SK-N-MC (cell line): ENCODE results near the gene CTDSP2.
A peak's percentile ranks its signal among the peaks of the same experiment; 100 is the strongest.

Source experiments
- EZH2 ChIP-seq: fragments of 200-600 bp; sonication (generic); IDR thresholded peaks from one replicate; pipeline ENCODE4 v1.6.1; 2017; ENCODE audit warnings: antibody characterized with exemption
- FOXP2 ChIP-seq: optimal IDR thresholded peaks from 2 replicates; pipeline ENCODE3; 2011; ENCODE audit warnings: mild to moderate bottlenecking, moderate library complexity; ENCODE audit not compliant: insufficient read depth; ENCODE audit errors: extremely low read length, control extremely low read depth
- POLR2AphosphoS5 ChIP-seq: IDR thresholded peaks from 2 replicates; pipeline ENCODE4 v1.6.1; 2012; ENCODE audit warnings: mild to moderate bottlenecking, low read depth, low read length, borderline replicate concordance

DNA sequence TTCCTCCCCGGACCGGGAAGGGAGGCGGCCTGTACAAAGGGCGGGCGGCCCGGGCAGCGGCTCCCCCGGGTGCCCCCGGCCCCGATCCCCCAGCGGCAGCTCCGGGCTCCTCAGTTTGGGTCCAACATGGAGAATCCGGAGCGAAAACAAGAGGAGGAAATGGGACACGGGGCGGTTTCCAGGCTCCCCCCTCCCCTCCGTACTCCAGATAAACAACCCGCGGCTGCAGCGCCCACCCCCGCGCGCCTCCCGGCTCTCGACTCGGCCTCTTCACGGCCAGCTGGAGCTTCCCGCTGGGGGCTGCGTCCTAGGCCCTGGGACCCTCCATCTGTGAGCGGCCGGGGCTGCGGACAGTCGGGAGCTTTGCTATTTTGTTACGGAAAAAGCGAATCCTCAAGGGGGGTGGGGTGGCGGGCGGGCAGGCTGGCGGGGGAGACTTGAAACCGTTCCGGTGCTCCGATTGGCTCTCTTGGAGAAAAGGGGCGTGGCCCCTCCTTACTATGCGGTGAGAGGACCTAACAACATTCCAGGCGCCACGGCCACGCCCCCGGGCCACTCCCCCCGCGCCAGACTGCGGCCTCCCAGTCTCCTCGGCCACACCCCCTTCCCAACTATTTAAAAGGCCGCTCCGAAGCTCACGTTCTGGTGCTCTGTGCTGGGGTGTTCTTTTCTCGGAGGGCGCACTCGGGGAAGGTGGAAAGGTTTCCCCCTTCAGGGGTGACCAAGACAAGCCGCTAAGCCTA lies at the start of gene CTDSP2:
- TF ChIP-seq EZH2, result no peak
- peak; percentile 92 for TF ChIP-seq POLR2AphosphoS5
- peak; percentile 88 for TF ChIP-seq FOXP2
